HG03571 (cell line): ENCODE measurements around the gene MMP10.
"Not testable (repeated sequence)": the region's sequence is repeated elsewhere in the genome, so short reads cannot be mapped to it uniquely, and the experiment has no call there.

Experiments
- ATAC-seq: cut with Tn5 transposase; IDR thresholded peaks from one replicate; pipeline ENCODE4 v1.9.1; 2021; ENCODE audit not compliant: unreplicated experiment

MMP10 gene

DNA sequence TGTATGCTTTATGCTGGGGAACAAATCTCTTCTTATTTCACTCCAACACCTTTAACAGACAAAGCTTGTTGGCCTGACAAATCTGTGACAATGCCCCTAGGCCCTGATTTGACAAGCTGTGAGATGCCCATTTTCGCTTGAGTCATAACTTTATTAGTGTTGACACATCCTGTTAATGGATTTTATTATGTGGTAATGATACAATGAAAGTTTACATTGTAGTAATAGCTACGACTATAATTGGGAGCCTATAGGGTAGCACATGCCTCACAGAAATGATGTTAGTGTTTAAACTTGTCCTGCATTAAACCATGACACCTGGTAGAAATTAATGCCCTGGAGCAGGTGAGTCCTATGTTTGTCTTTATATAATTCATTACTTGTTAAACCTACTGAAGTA lies 3.3 kb upstream of the MMP10 start:
- no peak for ATAC-seq

DNA sequence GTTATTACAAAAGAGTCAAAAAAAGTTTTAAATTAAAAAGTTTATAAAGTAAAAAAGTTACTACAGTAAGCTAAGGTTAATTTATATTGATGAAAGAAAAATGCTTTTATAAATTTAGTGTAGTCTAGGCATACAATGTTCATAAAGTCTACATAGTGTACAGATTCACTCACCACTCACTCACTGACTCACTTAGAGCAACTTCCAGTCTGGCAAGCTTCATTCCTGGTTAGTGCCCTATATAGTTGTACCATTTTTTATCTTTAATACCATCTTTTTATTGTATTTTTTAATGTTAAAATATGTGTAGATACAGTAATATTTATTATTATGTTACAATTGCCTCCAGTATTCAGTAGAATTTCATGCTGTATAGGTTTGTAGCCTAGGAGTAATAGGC lies 2.6 kb upstream of the MMP10 start:
- no peak for ATAC-seq

GRCh38 chr11:102781676-102782075 lies 1.2 kb upstream of the MMP10 start:
- no peak for ATAC-seq

GRCh38 chr11:102776454-102776853 lies 4.0 kb downstream of the MMP10 start:
- ATAC-seq, result no peak

GRCh38 chr11:102773386-102773785 lies 7.0 kb downstream of the MMP10 start:
- ATAC-seq, result no peak

GRCh38 chr11:102771351-102771750 lies 9.1 kb downstream of the MMP10 start:
- ATAC-seq, result no peak

GRCh38 chr11:102770191-102770590 lies 10.2 kb downstream of the MMP10 start:
- no peak for ATAC-seq

- ATAC-seq, result no peak
Observed at GRCh38 chr11:102767800-102768199, 12.6 kb downstream of the MMP10 start.

- no peak for ATAC-seq
Observed at GRCh38 chr11:102763440-102763839, 17.0 kb downstream of the MMP10 start.

DNA sequence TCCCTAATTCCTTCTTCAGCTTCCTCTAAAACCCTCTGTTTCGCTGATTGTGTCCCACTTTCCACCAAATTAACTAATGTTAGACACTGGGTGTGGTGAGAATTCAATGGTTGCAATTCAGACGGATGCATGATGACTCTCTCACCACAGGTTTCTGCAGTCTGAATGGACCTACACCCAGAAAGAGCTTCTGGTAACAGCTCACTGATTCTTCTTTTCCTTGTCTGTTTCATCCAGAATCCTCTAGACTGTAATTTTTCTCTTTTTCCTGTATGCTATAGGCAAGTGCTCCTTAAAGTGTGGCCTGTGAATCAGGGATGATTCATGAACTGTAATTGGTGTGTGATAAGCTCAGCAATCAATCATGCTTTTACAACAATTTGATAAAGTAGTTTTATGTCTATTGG lies 18.1 kb downstream of the MMP10 start:
- no peak for ATAC-seq

- ATAC-seq, result no peak
Observed at GRCh38 chr11:102761646-102762238, 18.7 kb downstream of the MMP10 start.

GRCh38 chr11:102760344-102761035 lies 19.9 kb downstream of the MMP10 start:
- no peak for ATAC-seq

GRCh38 chr11:102757823-102758549 lies 22.4 kb downstream of the MMP10 start:
- ATAC-seq, result no peak

DNA sequence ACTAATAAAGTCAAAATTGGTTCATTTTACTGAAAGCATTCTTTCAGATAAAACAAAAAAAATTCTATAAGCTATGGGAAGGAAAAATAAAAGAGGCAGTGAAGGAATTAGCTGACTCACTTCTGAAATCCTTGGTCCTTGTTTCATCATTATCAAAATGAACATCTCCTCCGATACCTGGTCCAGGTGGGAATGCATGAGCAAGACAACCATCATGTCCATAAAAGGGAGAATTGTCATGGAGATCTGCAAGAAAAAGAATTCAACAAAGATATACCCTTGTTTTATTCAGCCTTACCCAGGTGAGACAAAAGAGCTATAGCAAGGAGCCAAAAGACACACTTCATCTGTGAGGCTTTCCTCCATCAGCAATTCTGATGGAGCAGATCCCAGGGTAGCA lies 27.2 kb downstream of the MMP10 start:
- ATAC-seq, result no peak

- no peak for ATAC-seq
Observed at GRCh38 chr11:102751673-102752072, 28.8 kb downstream of the MMP10 start.

DNA sequence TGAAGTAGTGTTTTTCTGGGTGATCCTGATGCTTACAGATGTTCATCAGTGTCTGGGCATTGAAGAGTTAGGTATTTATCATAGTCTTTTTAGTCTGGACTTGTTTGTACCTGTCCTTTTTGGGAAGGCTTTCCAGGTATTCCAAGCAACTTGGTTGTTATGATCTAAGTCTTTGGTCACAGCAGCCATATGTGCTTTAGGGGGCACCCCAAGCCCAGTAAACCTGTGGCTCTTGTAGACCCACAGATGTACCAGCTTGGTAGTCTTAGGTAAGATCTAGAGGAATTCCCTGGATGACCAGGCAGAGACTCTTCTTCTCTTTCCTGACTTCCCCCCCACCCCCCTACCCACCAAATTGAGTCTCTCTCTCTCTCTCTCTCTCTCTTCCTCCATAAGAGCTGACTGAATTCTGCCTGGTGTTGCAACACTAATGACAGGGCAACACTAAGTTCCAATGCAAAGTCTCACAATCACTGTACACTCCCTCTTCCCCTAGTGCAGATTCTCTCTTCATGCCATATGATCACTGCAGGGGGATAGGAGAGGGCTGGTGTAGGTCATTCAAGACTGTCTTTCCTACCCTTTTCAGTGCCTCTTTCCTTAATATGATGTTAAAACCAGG lies 31.2 kb downstream of the MMP10 start:
- no peak for ATAC-seq

GRCh38 chr11:102746746-102747578 lies 33.5 kb downstream of the MMP10 start:
- ATAC-seq, result not testable (repeated sequence)

GRCh38 chr11:102734650-102735049 lies 45.8 kb downstream of the MMP10 start:
- no peak for ATAC-seq

- peak; percentile 71 for ATAC-seq
Observed at GRCh38 chr11:102733232-102733875, 47.1 kb downstream of the MMP10 start.

DNA sequence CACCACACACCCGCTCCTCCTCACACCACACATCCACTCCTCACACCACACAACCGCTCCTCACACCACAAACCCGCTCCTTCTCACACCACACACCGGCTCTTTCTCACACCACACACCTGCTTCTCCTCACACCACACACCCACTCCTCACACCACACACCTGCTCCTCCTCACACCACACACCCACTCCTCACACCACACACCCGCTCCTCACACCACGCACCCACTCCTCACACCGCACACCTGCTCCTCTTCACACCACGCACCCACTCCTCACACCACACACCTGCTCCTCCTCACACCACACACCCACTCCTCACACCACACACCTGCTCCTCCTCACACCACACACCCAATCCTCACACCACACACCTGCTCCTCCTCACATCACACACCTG lies 49.5 kb downstream of the MMP10 start:
- ATAC-seq, result not testable (repeated sequence)
